Activated naive CD8-positive, alpha-beta T cell treated with anti-CD3 and anti-CD28 coated beads, Interleukin-2, amount 10 ng/mL, durations not matched to agents 7 days and 5 days (primary cell): ENCODE data around the gene MYADML2. TPM values are rescaled to one million over a fixed set of nuclear protein-coding genes. Genes with fewer than 3 reads are reported as not detected.
A peak's percentile ranks its signal among the peaks of the same experiment; 100 is the strongest.

Experiments
- ATAC-seq: fragments of 150-1000 bp; cut with Tn5 transposase; one replicate; pipeline ENCODE4 v1.10.0; 2021; ENCODE audit warnings: low read depth, moderate library complexity
- POLR2A ChIA-PET: fragments of 350-600 bp; sonication (Branson Sonifier 250); formaldehyde crosslinking; loops from one replicate; lab custom pipeline; 2021; ENCODE audit warnings: antibody characterized with exemption; lab: Charles Lee
- DNase-seq: peaks from one replicate; pipeline ENCODE4 v3.0.0; 2021
- H3K27ac Mint-ChIP-seq: one replicate; pipeline ENCODE4 v1.8.0; 2022; ENCODE audit warnings: mild to moderate bottlenecking, mixed read lengths
- H3K27me3 Mint-ChIP-seq: one replicate; pipeline ENCODE4 v1.8.0; 2022; ENCODE audit warnings: mild to moderate bottlenecking, moderate library complexity, mixed read lengths
- H3K36me3 Mint-ChIP-seq: one replicate; pipeline ENCODE4 v1.8.0; 2021; ENCODE audit warnings: mild to moderate bottlenecking, mixed read lengths
- H3K4me1 Mint-ChIP-seq: one replicate; pipeline ENCODE4 v1.8.0; 2021; ENCODE audit warnings: mixed read lengths
- H3K4me3 Mint-ChIP-seq: one replicate; pipeline ENCODE4 v1.8.0; 2022; ENCODE audit warnings: mild to moderate bottlenecking, moderate library complexity, mixed read lengths
- H3K9me3 Mint-ChIP-seq: one replicate; pipeline ENCODE4 v1.8.0; 2021; ENCODE audit warnings: mixed read lengths
- total RNA-seq, 2 experiments: library from RNA; stranded (reverse); gene quantifications; one replicate each; pipeline ENCODE4 v1.2.3, GENCODE V29; 2021

Gene MYADML2
- total RNA-seq, 2 experiments from 2014 or later, result not detected

- no peak for DNase-seq
- H3K9me3 Mint-ChIP-seq, result no peaks in the 10 kb centered on the region
- peaks cover 11% of the 10 kb centered on the region for H3K27me3 Mint-ChIP-seq
- peaks cover 10% of the 10 kb centered on the region for H3K4me1 Mint-ChIP-seq
- no peak for ATAC-seq
- H3K36me3 Mint-ChIP-seq, result peaks cover 1% of the 10 kb centered on the region
- H3K4me3 Mint-ChIP-seq, result no peak overlapping the region
- POLR2A ChIA-PET, result interaction anchor here (3.6 to 4.2 kb wide), 2 partner anchors 8 to 53 kb away, joined by 25 to 31 read pairs; partner anchors contain the start of genes ASPSCR1, CENPX and LRRC45
- H3K27ac Mint-ChIP-seq, result no peak overlapping the region
These were observed 22.1 kb upstream of the MYADML2 start for GRCh38 chr17:81968850-81969812.

- H3K27me3 Mint-ChIP-seq, result peaks cover 18% of the 10 kb centered on the region
- H3K27ac Mint-ChIP-seq, result peak overlapping the region; percentile 83
- no peaks in the 10 kb centered on the region for H3K9me3 Mint-ChIP-seq
- H3K4me3 Mint-ChIP-seq, result peak overlapping the region; percentile 70
- ATAC-seq (no peak), DNase-seq (no peak)
- peaks cover 1% of the 10 kb centered on the region for H3K36me3 Mint-ChIP-seq
- POLR2A ChIA-PET, result interaction anchor here (0.9 to 4.2 kb wide), 5 partner anchors 8 to 54 kb away, joined by 3 to 31 read pairs (median 6); partner anchors contain the start of genes ASPSCR1, CENPX and LRRC45
- H3K4me1 Mint-ChIP-seq, result peaks cover 10% of the 10 kb centered on the region
These were observed 21.3 kb upstream of the MYADML2 start for GRCh38 chr17:81968396-81968745.

DNA sequence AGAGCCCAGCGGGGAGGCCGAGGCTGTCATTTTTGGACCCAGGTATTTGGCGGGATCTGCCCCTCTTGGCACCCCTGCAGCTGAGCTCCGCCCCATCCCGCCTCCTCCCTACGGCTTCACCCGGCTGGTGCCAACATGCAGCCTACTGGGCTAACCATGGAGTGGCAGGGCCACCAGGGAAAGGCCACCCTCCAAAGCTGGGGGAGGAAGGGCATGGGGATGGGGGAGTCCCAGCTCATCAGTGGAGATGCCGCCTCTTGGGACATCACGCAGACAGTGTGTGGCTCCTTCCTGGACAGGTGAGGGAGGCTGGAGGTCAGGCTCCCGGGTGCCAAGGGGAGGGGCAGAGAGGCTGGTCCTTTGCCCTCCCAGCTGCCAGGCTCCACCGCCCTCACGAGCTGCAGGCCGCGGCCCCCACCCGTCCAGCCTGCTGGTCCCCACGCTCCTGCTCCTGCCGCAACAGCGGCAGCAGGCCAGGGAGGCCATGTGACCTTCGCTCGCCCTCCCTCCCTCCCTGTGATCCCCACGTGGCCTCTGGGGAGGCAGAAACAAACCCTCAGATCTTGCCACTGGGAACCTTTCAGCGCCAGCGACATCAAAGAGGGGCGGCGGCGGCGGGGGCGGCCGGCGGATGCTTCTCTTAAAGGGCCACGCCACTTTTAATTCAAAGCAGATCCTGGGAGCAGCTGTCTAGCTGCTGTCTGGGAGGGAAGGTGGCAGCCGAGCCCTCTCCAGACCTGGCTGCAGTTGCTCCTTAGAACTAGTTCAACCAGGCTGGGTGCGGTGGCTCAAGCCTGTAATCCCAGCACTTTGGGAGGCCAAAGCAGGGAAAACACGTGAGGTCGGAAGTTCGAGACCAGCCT, 20.7 kb upstream of the MYADML2 start:
- DNase-seq, result peak; percentile 88
- H3K27me3 Mint-ChIP-seq, result peaks cover 24% of the 10 kb centered on the region
- peak overlapping the region; percentile 83 for H3K27ac Mint-ChIP-seq
- peak; percentile 95 for ATAC-seq
- peaks cover 10% of the 10 kb centered on the region for H3K4me1 Mint-ChIP-seq
- POLR2A ChIA-PET, result interaction anchor here (0.8 to 4.2 kb wide), 8 partner anchors 8 to 70 kb away, joined by 3 to 31 read pairs (median 6); partner anchors contain the start of genes ASPSCR1, CENPX, DCXR and LRRC45
- H3K4me3 Mint-ChIP-seq, result peak overlapping the region; percentile 70
- no peaks in the 10 kb centered on the region for H3K9me3 Mint-ChIP-seq
- no peaks in the 10 kb centered on the region for H3K36me3 Mint-ChIP-seq

DNA sequence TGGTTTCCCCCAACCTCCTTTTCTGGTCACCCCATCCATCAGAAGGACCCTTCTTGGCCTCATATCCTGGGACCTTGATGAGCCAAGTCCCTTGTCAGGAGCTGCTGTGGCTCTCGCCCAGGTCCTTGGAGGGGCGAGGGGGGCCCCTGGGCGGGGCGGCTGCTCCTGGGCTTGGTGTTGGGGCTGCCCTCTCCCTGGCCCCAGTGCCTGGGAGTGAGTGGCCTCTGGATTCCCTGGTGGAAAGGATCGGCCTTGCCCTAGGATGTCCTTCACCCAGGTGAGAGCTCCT, 20.2 kb upstream of the MYADML2 start:
- POLR2A ChIA-PET, result interaction anchor here (0.8 to 4.2 kb wide), 7 partner anchors 8 to 71 kb away, joined by 3 to 31 read pairs (median 6); partner anchors contain the start of genes ASPSCR1, CENPX, DCXR and LRRC45
- peak overlapping the region; percentile 48 for H3K27ac Mint-ChIP-seq
- no peak for DNase-seq
- H3K27me3 Mint-ChIP-seq, result peaks cover 26% of the 10 kb centered on the region
- peaks cover 10% of the 10 kb centered on the region for H3K4me1 Mint-ChIP-seq
- peak overlapping the region; percentile 37 for H3K4me3 Mint-ChIP-seq
- no peaks in the 10 kb centered on the region for H3K36me3 Mint-ChIP-seq
- H3K9me3 Mint-ChIP-seq, result no peaks in the 10 kb centered on the region
- ATAC-seq, result no peak

DNA sequence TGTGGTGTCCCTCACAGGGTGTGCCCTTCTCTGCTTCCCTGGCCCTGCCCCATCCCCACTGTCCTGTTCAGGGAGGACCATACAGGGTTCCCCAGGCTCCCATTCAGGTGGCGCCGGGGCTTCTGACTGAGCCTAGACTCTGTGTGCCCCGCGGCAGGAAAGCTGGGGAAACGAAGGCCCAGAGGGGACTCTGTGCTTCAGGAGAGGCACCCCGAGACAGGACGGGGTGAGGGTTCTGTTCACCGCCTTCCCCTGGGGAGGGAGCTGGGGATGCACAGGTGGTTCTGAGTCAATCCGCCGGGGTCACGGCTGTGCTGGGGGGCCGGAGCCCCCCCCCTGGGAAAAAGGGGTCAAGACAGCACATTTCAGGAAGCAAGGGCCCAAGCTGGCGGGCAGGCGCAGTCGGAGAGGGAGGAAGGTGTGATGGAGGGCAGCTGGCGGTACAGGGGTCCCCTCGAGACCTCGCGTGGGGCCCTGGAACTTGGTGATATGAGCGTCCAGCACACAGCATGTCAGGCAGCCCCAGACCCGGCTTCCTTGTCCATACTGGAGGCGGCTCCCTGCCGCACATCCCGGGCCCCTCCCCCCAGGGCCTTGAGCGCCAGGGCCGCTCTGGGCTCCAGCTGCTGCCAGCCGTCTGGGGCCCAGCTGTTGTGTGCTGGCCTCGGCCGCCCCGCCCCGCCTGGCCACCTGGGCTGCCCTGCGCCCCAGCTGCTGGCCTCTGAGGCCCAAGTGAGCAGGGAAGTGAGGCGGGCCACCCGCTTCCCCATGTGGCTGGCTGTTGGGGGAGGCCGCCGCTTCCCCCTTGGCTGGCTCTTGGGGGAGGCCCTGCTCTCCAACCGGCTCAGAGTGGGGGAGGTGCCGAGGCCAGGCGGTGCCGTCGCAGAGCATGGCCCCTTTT, 19.6 kb upstream of the MYADML2 start:
- H3K4me3 Mint-ChIP-seq, result no peak overlapping the region
- no peaks in the 10 kb centered on the region for H3K9me3 Mint-ChIP-seq
- H3K27me3 Mint-ChIP-seq, result peaks cover 26% of the 10 kb centered on the region
- H3K36me3 Mint-ChIP-seq, result no peaks in the 10 kb centered on the region
- POLR2A ChIA-PET, result interaction anchor here (0.8 to 4.2 kb wide), 6 partner anchors 7 to 71 kb away, joined by 3 to 31 read pairs (median 6); partner anchors contain the start of genes ASPSCR1, CENPX, DCXR and LRRC45
- DNase-seq (no peak), ATAC-seq (no peak)
- H3K4me1 Mint-ChIP-seq, result peaks cover 10% of the 10 kb centered on the region
- peak overlapping the region; percentile 48 for H3K27ac Mint-ChIP-seq

- Mint-ChIP-seq H3K27ac (no peak overlapping the region), H3K4me1 (peaks cover 7% of the 10 kb centered on the region), H3K36me3 (no peaks in the 10 kb centered on the region), H3K9me3 (no peaks in the 10 kb centered on the region), H3K4me3 (no peak overlapping the region), H3K27me3 (peaks cover 26% of the 10 kb centered on the region)
- POLR2A ChIA-PET, result interaction anchor here (0.7 kb wide), 2 partner anchors 266 to 425 kb away, joined by 3 read pairs; no protein-coding TSS in a partner anchor
- no peak for DNase-seq
- ATAC-seq, result no peak
These were observed 17.2 kb upstream of the MYADML2 start for GRCh38 chr17:81964081-81964849.

- no peaks in the 10 kb centered on the region for H3K9me3 Mint-ChIP-seq
- ATAC-seq, result no peak
- no peak overlapping the region for H3K27ac Mint-ChIP-seq
- POLR2A ChIA-PET, result interaction anchor here (0.7 kb wide), 1 partner anchor 32 kb away, joined by 3 read pairs; no protein-coding TSS in a partner anchor
- no peak for DNase-seq
- no peaks in the 10 kb centered on the region for H3K4me1 Mint-ChIP-seq
- no peaks in the 10 kb centered on the region for H3K36me3 Mint-ChIP-seq
- peaks cover 38% of the 10 kb centered on the region for H3K27me3 Mint-ChIP-seq
- H3K4me3 Mint-ChIP-seq, result no peak overlapping the region
These were observed 15.7 kb upstream of the MYADML2 start for GRCh38 chr17:81962499-81963441.

- POLR2A ChIA-PET, result interaction anchor here (0.7 to 3.3 kb wide), 2 partner anchors 31 to 60 kb away, joined by 3 to 39 read pairs; partner anchors contain the start of genes CENPX and LRRC45
These were observed 14.8 kb upstream of the MYADML2 start for GRCh38 chr17:81961521-81962498.

DNA sequence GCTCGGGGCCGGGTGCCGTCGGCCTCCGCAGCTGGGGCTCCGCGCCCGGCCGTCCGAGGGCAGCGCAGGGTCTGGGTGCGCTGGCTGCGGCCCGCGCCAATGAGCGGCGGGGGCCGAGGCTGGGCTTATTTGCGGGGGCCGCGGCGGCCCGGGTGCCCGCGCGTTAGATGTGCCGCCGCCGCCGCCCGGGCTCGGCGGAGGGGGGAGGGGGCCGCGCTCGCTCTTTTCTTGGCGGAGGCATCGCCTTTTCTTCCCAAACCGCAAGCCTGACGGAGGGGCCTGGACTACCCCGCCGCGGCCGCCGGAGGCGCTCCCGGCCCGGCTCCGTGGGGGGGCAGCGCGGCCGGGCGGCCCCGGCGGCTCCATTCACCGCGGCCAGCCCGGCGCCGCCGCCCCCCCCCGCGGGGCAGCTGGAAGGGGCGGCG, 14.1 kb upstream of the MYADML2 start, which contains the start of gene NOTUM:
TSS of gene NOTUM (minus strand) at position 101 of the 425 bp plus-strand sequence. CDS start 278 bp downstream, outside the sequence.
- DNase-seq, result no peak
- H3K27ac Mint-ChIP-seq, result no peak within 1 kb of the TSS
- H3K36me3 Mint-ChIP-seq, result no peaks in the 10 kb centered on the region
- H3K27me3 Mint-ChIP-seq, result peaks cover 42% of the 10 kb centered on the region
- no peaks in the 10 kb centered on the region for H3K4me1 Mint-ChIP-seq
- no peak within 1 kb of the TSS for H3K4me3 Mint-ChIP-seq
- no peak for ATAC-seq
- H3K9me3 Mint-ChIP-seq, result no peaks in the 10 kb centered on the region
- POLR2A ChIA-PET, result interaction anchor here (3.3 kb wide), 1 partner anchor 60 kb away, joined by 39 read pairs; the partner anchor contains the start of genes CENPX and LRRC45

More at GRCh38 chr17:81961521-81962498, 14.8 kb upstream of the MYADML2 start:
- Mint-ChIP-seq H3K9me3 (no peaks in the 10 kb centered on the region), H3K27ac (no peak overlapping the region), H3K4me3 (no peak overlapping the region), H3K36me3 (no peaks in the 10 kb centered on the region), H3K4me1 (no peaks in the 10 kb centered on the region), H3K27me3 (peaks cover 42% of the 10 kb centered on the region)
- no peak for ATAC-seq
- DNase-seq, result no peak
